Naive B cell (primary cell): ENCODE measurements around the gene AHCTF1. TPM values are rescaled to one million over a fixed set of nuclear protein-coding genes. Genes with fewer than 3 reads are reported as not detected.

Source experiments
- ATAC-seq, 2 donors: fragments of 150-1000 bp; cut with Tn5 transposase; 2 replicates each; pipeline ENCODE4 v1.10.0; 2021; ENCODE audit warnings: low read depth in 2 of 2, mild to moderate bottlenecking in 2 of 2, moderate library complexity in 2 of 2
- DNase-seq: peaks from one replicate; pipeline ENCODE4 v3.0.0; 2022
- H3K27ac Mint-ChIP-seq, 6 donors: one replicate each; pipeline ENCODE4 v1.8.0; 2020 to 2022; ENCODE audit warnings: mild to moderate bottlenecking in 6 of 6, mixed read lengths in 6 of 6, moderate library complexity in 5 of 6, inconsistent platforms in 2 of 6
- H3K27me3 Mint-ChIP-seq, 3 donors: one replicate each; pipeline ENCODE4 v1.8.0; 2021 to 2022; ENCODE audit warnings: mixed read lengths in 3 of 3, mild to moderate bottlenecking in 1 of 3
- H3K36me3 Mint-ChIP-seq, 2 donors: one replicate each; pipeline ENCODE4 v1.8.0; 2020 to 2022; ENCODE audit warnings: mixed read lengths in 2 of 2, inconsistent platforms in 1 of 2, mild to moderate bottlenecking in 1 of 2
- H3K4me1 Mint-ChIP-seq, 3 donors: one replicate each; pipeline ENCODE4 v1.8.0; 2020 to 2022; ENCODE audit warnings: mixed read lengths in 3 of 3, inconsistent platforms in 1 of 3, mild to moderate bottlenecking in 1 of 3, moderate library complexity in 1 of 3
- H3K4me3 Mint-ChIP-seq, 8 donors: one replicate each; pipeline ENCODE4 v1.8.0; 2020 to 2022; ENCODE audit warnings: mild to moderate bottlenecking in 8 of 8, mixed read lengths in 8 of 8, moderate library complexity in 8 of 8, inconsistent platforms in 2 of 8
- H3K9me3 Mint-ChIP-seq, 7 donors: one replicate each; pipeline ENCODE4 v1.8.0; 2020 to 2022; ENCODE audit warnings: mixed read lengths in 7 of 7, mild to moderate bottlenecking in 5 of 7, inconsistent platforms in 2 of 7, moderate library complexity in 1 of 7
- polyA plus RNA-seq, 6 donors: library from polyadenylated mRNA; unstranded; fragments of 300-500 nt; fragmentation: Illumina TruSeq; gene quantifications; one replicate each; pipeline ENCODE4 v1.2.3, GENCODE V29; 2021; ENCODE audit warnings: low read depth in 6 of 6

AHCTF1 gene
- 10 to 100 TPM in 4 of 6 donors, 1 to 10 TPM in 2; 6.5 to 20.1 (median 11.1) TPM for polyA plus RNA-seq

GRCh38 chr1:246931549-246932365, at the start of gene AHCTF1:
Gene AHCTF1 (minus strand): TSS chr1:246931948. CDS start chr1:246918370, 13,578 bp downstream.
- no peaks in the 10 kb centered on the region for H3K27me3 Mint-ChIP-seq
- H3K9me3 Mint-ChIP-seq: no peaks in the 10 kb centered on the region
- peak within 1 kb of the TSS; percentile 94 to 98 (median 96) for H3K4me3 Mint-ChIP-seq
- ATAC-seq (peak; percentile 80), DNase-seq (peak; percentile 95)
- H3K4me1 Mint-ChIP-seq: peaks cover 16 to 37% (median 25%) of the 10 kb centered on the region in 3 donors
- H3K27ac Mint-ChIP-seq: peak within 1 kb of the TSS; percentile 95 to 97 (median 96)
- peaks cover 0 to 8% of the 10 kb centered on the region in 2 donors for H3K36me3 Mint-ChIP-seq

- Mint-ChIP-seq H3K4me1 (no peaks in the 10 kb centered on the region), H3K9me3 (peaks cover 13 to 79% (median 63%) of the 10 kb centered on the region in 7 donors), H3K36me3 (peaks cover 22% of the 10 kb centered on the region in 2 donors), H3K27ac (no peak overlapping the region), H3K4me3 (no peak overlapping the region), H3K27me3 (peaks cover 0 to 7% (median 0%) of the 10 kb centered on the region in 3 donors)
- ATAC-seq: no peak
- DNase-seq: no peak
Measured at GRCh38 chr1:246978785-246979184, 47.0 kb upstream of the AHCTF1 start.

- Mint-ChIP-seq H3K27ac (no peak overlapping the region), H3K4me3 (no peak overlapping the region), H3K27me3 (peaks cover 0 to 7% (median 0%) of the 10 kb centered on the region in 3 donors), H3K9me3 (peaks cover 13 to 74% (median 58%) of the 10 kb centered on the region in 7 donors), H3K36me3 (peaks cover 21 to 22% of the 10 kb centered on the region in 2 donors), H3K4me1 (no peaks in the 10 kb centered on the region)
- ATAC-seq (no peak), DNase-seq (no peak)
Measured at GRCh38 chr1:246978281-246978680, 46.5 kb upstream of the AHCTF1 start.

GRCh38 chr1:246971969-246972368, 40.2 kb upstream of the AHCTF1 start:
- H3K27ac Mint-ChIP-seq: no peak overlapping the region
- ATAC-seq (no peak), DNase-seq (no peak)
- peaks cover 10 to 28% of the 10 kb centered on the region in 2 donors for H3K36me3 Mint-ChIP-seq
- H3K4me1 Mint-ChIP-seq: no peaks in the 10 kb centered on the region
- H3K27me3 Mint-ChIP-seq: peaks cover 0 to 7% (median 0%) of the 10 kb centered on the region in 3 donors
- H3K4me3 Mint-ChIP-seq: no peak overlapping the region
- peaks cover 19 to 59% (median 49%) of the 10 kb centered on the region in 7 donors for H3K9me3 Mint-ChIP-seq

- Mint-ChIP-seq H3K4me1 (no peaks in the 10 kb centered on the region), H3K9me3 (peaks cover 16 to 59% (median 44%) of the 10 kb centered on the region in 7 donors), H3K36me3 (peaks cover 10 to 30% of the 10 kb centered on the region in 2 donors), H3K4me3 (peak overlapping the region in 2 of 8 donors; percentile 57 to 86), H3K27ac (no peak overlapping the region), H3K27me3 (peaks cover 0 to 7% (median 0%) of the 10 kb centered on the region in 3 donors)
- DNase-seq (no peak), ATAC-seq (no peak)
Measured at GRCh38 chr1:246971090-246971721, 39.5 kb upstream of the AHCTF1 start.

GRCh38 chr1:246969621-246970020, 37.9 kb upstream of the AHCTF1 start:
- H3K9me3 Mint-ChIP-seq: peaks cover 13 to 53% (median 38%) of the 10 kb centered on the region in 7 donors
- peaks cover 14 to 36% of the 10 kb centered on the region in 2 donors for H3K36me3 Mint-ChIP-seq
- H3K4me3 Mint-ChIP-seq: no peak overlapping the region
- no peak overlapping the region for H3K27ac Mint-ChIP-seq
- H3K4me1 Mint-ChIP-seq: no peaks in the 10 kb centered on the region
- H3K27me3 Mint-ChIP-seq: no peaks in the 10 kb centered on the region
- no peak for DNase-seq
- no peak for ATAC-seq

- Mint-ChIP-seq H3K36me3 (peaks cover 14 to 36% of the 10 kb centered on the region in 2 donors), H3K4me1 (peaks cover 2 to 9% (median 7%) of the 10 kb centered on the region in 3 donors), H3K27me3 (no peaks in the 10 kb centered on the region), H3K9me3 (peaks cover 15 to 53% (median 40%) of the 10 kb centered on the region in 7 donors), H3K27ac (no peak overlapping the region), H3K4me3 (no peak overlapping the region)
- no peak for ATAC-seq
- no peak for DNase-seq
Measured at GRCh38 chr1:246966502-246966901, 34.8 kb upstream of the AHCTF1 start.

GRCh38 chr1:246959944-246960693, 28.4 kb upstream of the AHCTF1 start:
- Mint-ChIP-seq H3K27ac (peak overlapping the region in 5 of 6 donors; percentile 3 to 84 (median 66)), H3K4me3 (peak overlapping the region; percentile 2 to 85 (median 52))

GRCh38 chr1:246954126-246954525, 22.4 kb upstream of the AHCTF1 start:
- H3K9me3 Mint-ChIP-seq: no peaks in the 10 kb centered on the region

More at GRCh38 chr1:246959944-246960693, 28.4 kb upstream of the AHCTF1 start:
- peaks cover 24 to 26% (median 26%) of the 10 kb centered on the region in 3 donors for H3K4me1 Mint-ChIP-seq
- no peaks in the 10 kb centered on the region for H3K27me3 Mint-ChIP-seq
- DNase-seq (peak; percentile 49), ATAC-seq (peak; percentile 87 to 90)
- peaks cover 0 to 2% (median 0%) of the 10 kb centered on the region in 7 donors for H3K9me3 Mint-ChIP-seq
- no peaks in the 10 kb centered on the region for H3K36me3 Mint-ChIP-seq

GRCh38 chr1:246951413-246951812, 19.7 kb upstream of the AHCTF1 start:
- Mint-ChIP-seq H3K9me3 (no peaks in the 10 kb centered on the region), H3K27ac (no peak overlapping the region)
- no peak for DNase-seq

More at GRCh38 chr1:246954126-246954525, 22.4 kb upstream of the AHCTF1 start:
- Mint-ChIP-seq H3K4me1 (no peaks in the 10 kb centered on the region), H3K4me3 (no peak overlapping the region), H3K27ac (peak overlapping the region in 1 of 6 donors; percentile 18), H3K27me3 (no peaks in the 10 kb centered on the region), H3K36me3 (no peaks in the 10 kb centered on the region)
- DNase-seq: no peak
- ATAC-seq: no peak

GRCh38 chr1:246949956-246950355, 18.2 kb upstream of the AHCTF1 start:
- Mint-ChIP-seq H3K9me3 (no peaks in the 10 kb centered on the region), H3K27me3 (no peaks in the 10 kb centered on the region), H3K4me1 (peaks cover 0 to 5% (median 3%) of the 10 kb centered on the region in 3 donors), H3K36me3 (no peaks in the 10 kb centered on the region), H3K27ac (no peak overlapping the region), H3K4me3 (no peak overlapping the region)
- DNase-seq (no peak), ATAC-seq (no peak)

More at GRCh38 chr1:246951413-246951812, 19.7 kb upstream of the AHCTF1 start:
- Mint-ChIP-seq H3K36me3 (no peaks in the 10 kb centered on the region), H3K27me3 (no peaks in the 10 kb centered on the region), H3K4me1 (peaks cover 0 to 5% (median 3%) of the 10 kb centered on the region in 3 donors), H3K4me3 (no peak overlapping the region)
- no peak for ATAC-seq

- Mint-ChIP-seq H3K4me3 (no peak overlapping the region), H3K27me3 (no peaks in the 10 kb centered on the region), H3K9me3 (no peaks in the 10 kb centered on the region), H3K4me1 (peaks cover 0 to 5% (median 3%) of the 10 kb centered on the region in 3 donors), H3K36me3 (no peaks in the 10 kb centered on the region), H3K27ac (no peak overlapping the region)
- DNase-seq: no peak
- ATAC-seq: no peak
Measured at GRCh38 chr1:246947255-246947654, 15.5 kb upstream of the AHCTF1 start.

- H3K27ac Mint-ChIP-seq: no peak overlapping the region
- no peaks in the 10 kb centered on the region for H3K36me3 Mint-ChIP-seq
- H3K27me3 Mint-ChIP-seq: no peaks in the 10 kb centered on the region
- no peak overlapping the region for H3K4me3 Mint-ChIP-seq
- ATAC-seq (no peak), DNase-seq (no peak)
- H3K4me1 Mint-ChIP-seq: peaks cover 0 to 5% (median 3%) of the 10 kb centered on the region in 3 donors
- H3K9me3 Mint-ChIP-seq: no peaks in the 10 kb centered on the region
Measured at GRCh38 chr1:246946366-246946765, 14.6 kb upstream of the AHCTF1 start.
